Hepatic stellate cell (primary cell): Measurements from ENCODE around the gene ZFY.
"Not testable (repeated sequence)": the region's sequence is repeated elsewhere in the genome, so short reads cannot be mapped to it uniquely, and the experiment has no call there.

Source experiments
- DNase-seq: peaks from one replicate; pipeline ENCODE4 v3.0.0; 2011; ENCODE audit warnings: low spot score

Gene ZFY

DNA sequence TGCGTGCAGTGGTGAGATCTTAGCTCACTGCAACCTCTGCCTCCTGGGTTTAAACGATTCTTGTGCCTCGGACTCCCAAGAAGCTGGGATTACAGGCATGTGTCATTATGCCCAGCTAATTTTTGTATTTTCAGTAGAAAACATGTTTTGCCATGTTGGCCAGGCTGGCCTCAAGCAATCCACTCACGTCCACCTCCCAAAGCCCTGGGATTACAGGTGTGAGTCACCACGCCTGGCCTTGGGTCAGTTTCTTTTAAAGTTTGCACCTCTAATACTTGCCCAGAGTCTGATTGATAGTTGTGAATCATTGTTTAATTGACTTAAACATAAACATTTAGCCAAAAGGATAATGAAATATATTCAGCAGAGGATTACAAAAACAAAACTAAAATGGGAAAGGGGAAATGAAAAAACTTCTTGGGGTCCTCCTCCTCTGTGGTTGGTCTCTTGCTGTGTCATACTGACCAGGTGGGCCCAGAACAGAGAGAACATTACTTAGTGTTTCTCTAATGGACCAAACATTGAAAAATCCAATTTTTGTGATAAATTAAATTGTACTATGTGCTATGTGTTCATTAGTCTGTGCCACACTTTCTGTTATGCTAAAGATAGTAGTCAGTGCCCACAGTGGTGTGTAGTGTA is 38.0 kb downstream of the ZFY start:
- DNase-seq, result no peak

DNA sequence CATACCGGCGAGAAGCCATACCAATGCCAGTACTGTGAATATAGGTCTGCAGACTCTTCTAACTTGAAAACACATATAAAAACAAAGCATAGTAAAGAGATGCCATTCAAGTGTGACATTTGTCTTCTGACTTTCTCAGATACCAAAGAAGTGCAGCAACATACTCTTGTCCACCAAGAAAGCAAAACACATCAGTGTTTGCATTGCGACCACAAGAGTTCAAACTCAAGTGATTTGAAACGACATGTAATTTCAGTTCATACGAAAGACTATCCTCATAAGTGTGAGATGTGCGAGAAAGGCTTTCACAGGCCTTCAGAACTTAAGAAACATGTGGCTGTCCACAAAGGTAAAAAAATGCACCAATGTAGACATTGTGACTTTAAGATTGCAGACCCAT is 44.1 kb downstream of the ZFY start:
- no peak for DNase-seq

DNA sequence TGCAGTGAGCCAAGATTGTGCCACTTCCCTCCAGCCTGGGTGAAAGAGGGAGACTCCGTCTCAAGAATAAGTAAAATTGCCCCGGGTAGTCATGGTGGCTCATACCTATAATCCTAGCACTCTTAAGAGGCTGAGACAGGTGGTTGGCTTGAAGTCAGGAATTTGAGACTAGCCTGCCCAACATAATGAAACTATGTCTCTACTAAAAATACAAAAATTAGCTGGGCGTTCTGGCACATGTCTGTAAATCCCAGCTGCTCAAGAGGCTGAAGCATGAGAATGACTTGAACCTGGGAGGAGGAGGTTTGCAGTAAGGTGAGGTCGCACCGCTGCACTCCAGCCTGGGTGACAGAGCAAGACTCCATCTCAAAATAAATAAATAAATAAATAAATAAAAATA is 49.3 kb downstream of the ZFY start:
- DNase-seq, result no peak

DNA sequence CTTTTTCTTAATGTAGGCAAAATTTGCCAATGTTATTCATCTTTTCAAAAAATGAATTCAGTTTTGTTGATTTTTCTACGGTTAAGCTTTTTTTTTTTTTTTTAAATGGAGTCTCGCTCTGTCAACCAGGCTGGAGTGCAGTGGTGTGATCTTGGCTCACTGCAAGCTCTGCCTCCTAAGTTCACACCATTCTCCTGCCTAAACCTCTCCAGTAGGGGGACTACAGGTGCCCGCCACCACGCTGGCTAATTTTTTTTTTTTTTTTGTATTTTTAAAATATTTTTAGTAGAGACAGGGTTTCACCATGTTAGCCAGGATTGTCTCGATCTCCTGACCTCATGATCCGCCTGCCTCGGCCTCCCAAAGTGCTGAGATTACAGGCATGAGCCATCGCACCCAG is 52.0 kb downstream of the ZFY start:
- not testable (repeated sequence) for DNase-seq

DNA sequence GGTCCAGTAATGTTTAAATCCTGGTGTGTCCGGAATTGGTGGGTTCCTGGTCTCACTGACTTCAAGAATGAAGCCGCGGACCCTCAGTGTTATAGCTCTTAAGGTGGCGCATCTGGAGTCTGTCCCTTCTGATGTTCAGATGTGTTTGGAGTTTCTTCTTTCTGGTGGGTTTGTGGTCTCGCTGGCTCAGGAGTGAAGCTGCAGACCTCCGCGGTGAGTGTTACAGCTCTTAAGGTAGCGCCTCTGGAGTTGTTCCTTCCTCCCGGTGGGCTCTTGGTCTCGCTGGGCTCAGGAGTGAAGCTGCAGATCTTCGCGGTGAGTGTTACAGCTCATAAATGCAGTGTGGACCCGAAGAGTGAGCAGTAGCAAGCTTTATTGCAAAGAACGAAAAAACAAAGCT is 62.2 kb downstream of the ZFY start:
- not testable (repeated sequence) for DNase-seq

DNA sequence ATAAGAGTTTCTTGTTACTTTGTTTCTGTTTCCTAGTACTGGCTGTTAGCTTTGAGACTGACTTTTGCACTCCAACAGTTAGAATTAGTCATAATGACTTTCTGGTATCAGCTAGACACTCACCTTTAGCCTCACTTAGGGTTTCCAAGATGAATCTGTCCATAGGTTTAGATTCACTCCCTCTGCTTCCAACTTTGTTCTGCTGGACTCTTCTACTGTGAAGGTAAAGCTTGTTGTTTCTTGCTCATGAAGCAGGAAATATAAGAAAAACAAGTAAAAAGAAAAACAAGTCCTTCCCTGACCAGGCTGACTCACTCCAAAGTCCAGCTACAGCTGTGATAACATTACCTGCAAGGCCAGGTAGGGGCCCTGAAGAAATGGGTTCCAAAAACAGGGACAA is 67.0 kb downstream of the ZFY start:
- no peak for DNase-seq

DNA sequence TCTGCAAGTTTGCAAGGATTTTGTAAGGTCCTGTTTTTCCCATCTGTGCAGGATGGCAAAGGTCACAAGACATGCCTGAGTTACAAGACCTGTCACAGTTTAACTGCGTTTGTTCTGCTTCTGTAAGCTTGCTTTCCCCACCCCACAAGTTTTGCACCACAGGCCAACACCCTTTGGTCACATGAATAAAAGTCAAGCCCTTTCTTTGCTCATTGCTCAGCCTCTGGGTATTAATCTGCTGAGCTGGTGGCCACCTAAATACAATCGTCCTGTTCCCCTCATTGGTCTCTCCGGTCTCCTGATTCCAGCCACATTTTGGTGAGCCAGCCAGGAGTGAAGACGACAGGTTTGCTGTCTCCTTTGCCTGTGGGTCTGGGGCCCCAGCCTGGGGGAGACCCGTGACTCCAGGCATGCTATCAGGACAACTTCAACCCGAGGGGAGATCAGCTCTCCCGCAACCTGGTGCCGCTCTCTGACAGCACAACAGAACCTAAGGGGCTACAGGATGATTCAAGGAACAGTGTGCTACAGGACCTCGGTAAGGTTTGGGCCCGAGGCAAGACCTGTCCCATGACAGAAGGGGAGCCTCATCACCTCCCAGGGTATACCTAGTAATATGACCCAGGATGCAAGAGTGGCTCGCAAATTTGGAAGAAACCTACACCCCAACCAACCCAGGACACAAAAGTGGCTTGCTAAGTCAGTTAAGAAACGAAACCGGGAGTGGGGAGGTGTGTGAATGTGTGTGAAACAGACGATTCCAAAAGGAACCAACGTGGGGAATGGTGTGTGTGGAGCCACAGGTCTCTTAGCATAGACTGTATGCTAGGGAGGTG is 67.7 kb downstream of the ZFY start:
- DNase-seq, result no peak

DNA sequence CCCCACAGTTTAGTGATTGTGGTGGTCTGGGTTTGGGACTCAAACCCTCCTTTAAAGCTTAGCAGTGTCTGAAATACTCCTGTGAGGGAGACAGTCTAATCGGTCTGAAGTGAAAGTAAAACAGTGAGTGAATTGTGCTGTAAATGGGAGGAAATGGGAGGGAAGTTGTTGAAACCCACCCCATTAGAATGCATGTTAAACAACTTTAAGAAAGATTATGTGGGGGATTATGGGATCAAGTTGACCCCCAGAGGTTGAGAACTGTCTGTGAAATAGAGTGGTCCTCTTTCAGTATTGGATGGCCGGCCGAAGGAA is 68.3 kb downstream of the ZFY start:
- no peak for DNase-seq

DNA sequence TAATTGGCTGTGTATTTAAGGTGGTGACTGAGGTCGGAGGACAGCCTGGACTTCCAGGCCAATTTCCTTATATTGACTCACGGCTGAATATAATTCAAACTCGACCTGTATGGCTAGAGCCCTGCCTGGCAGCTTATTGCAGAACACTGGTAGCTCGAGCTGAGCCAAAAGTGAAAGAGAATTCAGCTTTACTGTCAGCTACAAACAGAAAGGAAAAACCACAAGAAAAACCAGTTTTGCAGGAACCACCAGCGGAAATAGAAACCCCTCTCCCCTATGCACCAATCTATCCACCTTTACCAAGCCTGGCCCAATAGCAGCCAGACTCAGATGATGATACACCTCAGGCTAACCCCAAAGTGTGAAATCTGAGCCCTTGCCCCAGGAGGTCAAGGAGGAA is 68.7 kb downstream of the ZFY start:
- DNase-seq, result no peak

DNA sequence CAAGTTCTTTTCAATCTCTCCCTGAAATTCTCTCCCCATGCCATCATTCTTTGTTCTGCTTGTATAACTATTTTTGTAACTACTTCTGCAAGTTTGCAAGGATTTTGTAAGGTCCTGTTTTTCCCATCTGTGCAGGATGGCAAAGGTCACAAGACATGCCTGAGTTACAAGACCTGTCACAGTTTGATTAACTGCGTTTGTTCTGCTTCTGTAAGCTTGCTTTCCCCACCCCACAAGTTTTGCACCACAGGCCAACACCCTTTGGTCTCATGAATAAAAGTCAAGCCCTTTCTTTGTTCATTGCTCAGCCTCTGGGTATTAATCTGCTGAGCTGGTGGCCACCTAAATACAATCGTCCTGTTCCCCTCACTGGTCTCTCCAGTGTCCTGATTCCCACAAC is 70.8 kb downstream of the ZFY start:
- DNase-seq, result not testable (repeated sequence)

DNA sequence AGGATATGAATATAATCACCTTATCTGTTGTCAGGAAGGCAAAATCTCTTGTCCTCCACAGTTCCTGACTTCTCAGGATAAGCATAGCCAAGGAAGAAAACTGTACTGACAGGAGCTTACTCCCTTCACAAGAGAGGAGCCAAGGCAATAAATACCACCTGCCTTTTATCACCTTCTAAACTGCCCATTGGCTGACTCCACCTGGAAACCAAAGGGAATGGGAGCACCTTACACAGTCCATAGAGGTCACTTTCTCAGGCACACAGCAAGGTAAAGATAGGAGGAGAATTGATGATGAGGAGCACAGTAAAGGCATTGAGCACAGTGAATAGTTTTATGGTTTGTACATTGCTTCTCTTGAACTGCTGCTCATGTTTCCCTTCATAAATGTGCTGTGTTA is 72.8 kb downstream of the ZFY start:
- DNase-seq, result no peak

DNA sequence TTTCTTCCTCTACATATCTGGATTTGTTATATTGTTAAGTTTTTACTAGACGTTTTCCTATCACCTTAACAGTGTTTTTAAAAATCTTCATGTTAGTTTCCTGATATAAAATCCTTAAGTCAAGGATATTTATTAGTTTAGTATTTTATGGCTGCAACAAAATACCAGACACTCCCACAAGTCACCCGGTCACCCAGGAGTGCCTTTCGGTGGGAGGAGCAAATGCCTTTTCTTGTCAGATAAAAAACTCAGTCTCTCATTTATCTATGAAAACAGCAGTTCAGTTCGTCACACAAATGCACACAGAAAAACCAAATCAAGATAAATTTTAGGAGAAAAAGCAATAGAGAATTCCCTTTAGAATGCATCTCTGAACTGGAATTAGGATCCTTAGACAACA is 77.0 kb downstream of the ZFY start:
- no peak for DNase-seq

DNA sequence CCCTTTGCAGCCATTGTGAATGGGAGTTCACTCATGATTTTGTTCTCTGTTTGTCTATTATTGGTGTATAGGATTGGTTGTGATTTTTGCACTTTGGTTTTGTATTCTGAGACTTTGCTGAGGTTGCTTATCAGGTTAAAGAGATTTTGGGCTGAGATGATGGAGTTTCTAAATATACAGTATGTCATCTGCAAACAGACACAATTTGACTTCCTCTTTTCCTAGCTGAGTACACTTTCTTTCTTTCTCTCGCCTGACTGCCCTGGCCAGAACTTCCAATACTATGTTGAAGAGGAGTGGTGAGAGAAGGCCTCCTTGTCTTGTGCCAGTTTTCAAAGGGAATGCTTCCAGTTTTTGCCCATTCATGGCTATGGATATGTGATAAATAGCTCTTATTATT is 81.4 kb downstream of the ZFY start:
- no peak for DNase-seq

DNA sequence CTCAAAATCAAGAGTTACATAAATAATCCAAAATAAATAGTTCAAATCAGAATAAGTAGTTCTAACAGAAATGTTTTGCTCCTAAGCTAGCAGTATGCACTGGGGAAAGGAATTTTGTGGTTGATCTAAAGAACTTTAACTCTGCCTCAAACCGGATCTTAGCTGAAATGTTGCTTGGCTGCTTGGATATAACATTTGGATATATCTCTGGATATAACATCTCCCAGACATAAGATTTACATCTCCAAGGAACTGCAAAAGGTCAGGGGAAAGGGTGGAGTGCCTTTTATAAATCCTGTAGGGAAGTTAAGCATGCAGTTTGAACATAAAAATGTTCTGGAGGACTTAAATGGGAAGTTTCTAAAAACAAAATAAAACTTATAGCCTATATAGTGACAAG is 83.4 kb downstream of the ZFY start:
- no peak for DNase-seq

DNA sequence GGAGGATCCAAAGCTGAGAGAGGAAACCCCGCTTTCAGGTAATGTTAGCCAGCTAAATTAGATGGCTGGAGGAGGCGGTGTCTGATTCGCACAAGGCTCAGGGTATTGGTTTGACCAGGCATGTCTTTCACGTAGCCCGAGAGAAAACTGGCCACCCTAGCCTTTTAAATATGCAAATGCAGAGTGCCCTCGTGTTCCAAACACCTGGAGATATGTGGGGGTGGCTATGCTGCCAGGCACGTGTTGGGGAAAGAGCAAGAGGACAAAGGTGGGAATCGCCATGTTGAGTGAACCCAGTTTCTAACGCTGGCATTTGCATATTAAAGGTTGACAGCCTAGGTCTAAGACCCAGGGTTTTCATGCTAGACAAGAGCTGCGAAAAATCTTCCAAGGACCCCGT is 84.4 kb downstream of the ZFY start:
- no peak for DNase-seq

DNA sequence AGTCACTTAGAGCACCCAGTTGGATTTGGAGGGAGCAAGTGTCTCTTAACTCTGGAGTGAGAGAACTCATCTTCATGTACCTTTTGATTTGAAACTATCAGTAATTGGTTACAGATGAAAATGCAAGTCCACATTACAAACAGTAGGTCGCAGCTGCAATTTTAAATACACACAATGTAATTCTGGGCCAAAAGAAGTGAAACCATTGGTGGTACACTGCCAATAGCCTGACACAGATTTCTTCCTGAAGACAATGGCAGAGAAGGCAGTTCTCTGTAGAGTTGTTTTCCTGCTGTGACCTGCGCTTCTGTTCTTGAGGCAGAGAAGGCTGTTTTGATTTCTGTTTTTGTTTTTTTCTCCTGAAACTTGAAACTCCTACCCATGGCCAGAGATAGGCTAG is 86.0 kb downstream of the ZFY start:
- no peak for DNase-seq

DNA sequence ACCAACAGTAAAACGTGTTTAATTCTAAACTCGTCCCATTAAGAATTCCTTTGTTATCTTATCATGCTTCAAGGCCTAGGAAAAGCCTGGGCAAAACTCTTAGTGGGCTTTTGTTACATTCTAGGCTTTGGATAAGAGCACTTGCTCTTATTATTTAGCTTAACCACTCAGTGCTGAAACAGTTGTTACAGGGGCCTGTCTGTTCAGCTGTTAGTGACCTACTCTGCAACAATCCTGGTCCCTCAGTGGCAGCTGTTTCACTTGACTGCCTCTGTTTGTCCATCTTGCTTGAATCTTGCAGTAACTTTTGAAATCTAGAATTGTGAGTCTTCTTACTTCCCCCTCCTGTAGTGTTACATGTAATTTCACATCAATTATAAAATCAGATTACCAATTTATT is 88.4 kb downstream of the ZFY start:
- no peak for DNase-seq

DNA sequence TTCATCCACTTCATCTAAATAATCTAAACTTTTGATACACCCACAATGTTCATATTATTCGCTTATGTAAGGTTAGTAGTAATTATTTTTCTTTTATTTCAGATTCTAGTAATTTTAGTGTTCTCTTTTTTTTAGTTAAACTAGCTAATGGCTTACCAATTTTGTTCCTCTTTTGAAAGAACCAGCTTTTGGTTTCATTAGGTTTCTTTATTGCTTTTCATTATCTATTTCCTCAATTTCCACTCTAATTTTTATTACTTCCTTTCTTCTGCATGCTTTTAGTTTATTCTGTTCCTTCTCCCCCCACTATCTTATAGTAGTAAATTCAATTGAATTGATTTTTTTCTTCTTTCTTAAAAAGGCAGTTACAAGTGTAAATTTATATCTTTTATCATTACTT is 90.2 kb downstream of the ZFY start:
- DNase-seq, result no peak
